Activated CD8-positive, alpha-beta memory T cell treated with anti-CD3 and anti-CD28 coated beads, Interleukin-2, amount 50 U/mL, for 24 hours (primary cell): ENCODE measurements around the gene SORCS2.

Experiments
- DNase-seq: peaks from one replicate; pipeline ENCODE4 v3.0.0-alpha.2; 2020; ENCODE audit errors: extremely low read depth

Gene SORCS2

DNA sequence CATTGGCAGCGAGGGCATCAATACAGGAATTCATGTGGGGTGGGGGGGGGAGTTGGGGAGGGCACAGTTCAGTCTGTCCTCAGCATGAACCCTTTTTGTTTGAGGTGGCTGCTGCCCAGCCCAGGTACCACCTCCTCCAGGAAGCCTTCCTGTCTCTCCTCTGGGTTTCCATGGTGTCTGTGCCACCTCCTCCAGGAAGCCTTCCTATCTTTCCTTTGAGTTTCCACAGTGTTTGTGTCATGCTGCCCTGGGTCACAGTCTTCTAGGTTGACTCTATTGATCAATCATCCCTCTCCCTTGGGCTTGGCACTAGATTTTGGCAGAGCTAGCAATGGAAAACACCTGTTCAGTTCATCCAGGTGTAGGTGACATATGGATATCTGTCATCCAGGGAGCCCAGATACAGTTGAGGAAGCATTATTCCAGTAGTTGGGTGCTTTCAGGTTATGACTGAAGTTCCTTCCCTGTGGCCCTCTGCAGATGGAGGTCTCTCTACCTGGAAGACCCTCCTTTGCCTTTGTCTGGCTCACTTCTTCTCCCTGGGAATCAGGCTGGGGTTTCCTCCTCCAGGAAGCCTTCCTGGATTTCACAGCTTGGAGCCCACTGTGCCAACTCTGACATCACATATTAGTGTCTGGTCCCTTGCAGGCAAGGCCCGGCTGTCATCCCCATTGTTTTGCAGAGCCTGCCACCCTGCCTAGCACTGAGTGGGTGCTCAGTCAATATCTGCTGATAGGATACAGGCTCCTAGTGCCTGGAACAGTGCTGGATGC is 96.6 kb downstream of the SORCS2 start:
- DNase-seq: no peak

- DNase-seq: no peak
Observed at GRCh38 chr4:7289589-7289988, 97.3 kb downstream of the SORCS2 start.

DNA sequence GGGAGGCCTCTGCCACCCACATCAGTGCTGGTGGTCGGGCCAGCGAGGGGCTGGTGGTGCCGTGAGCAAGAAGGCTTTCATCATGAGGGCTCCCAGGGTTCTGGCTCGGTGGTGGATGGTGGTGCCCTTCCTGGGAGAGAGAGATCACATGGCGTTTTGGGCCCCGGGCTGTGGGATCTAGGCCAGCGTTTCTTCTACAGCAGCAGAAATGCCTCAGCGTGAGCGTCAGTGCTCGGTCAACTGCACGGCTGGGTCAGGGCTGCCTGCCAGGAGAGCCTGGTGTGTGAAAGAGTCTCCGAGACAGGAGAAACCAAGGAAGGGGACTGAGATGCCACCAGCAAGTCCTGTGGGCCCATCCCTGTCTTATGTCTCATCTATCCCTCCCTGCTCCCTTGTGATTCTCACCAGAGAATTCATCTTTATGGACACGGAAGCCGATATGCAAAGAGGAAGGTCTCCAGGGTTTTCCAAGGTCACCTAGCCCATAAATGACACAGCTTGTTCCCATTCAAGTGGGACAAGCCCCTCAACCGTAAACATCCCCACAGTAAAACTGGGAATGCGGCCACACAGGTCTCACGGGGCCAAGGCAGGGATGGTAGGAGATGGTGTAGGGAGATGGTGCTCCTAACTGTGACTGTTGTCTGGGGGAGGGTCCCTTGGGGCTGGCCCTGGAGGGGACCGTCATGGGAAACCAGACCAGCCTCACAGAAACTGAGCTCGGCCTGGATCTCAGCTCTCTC is 99.2 kb downstream of the SORCS2 start:
- DNase-seq: no peak

GRCh38 chr4:7293703-7294102 is 101.4 kb downstream of the SORCS2 start:
- no peak for DNase-seq

GRCh38 chr4:7294176-7294756 is 101.9 kb downstream of the SORCS2 start:
- no peak for DNase-seq

GRCh38 chr4:7295197-7295910 is 103.0 kb downstream of the SORCS2 start:
- DNase-seq: no peak

- DNase-seq: no peak
Observed at GRCh38 chr4:7295911-7296660, 103.7 kb downstream of the SORCS2 start.

DNA sequence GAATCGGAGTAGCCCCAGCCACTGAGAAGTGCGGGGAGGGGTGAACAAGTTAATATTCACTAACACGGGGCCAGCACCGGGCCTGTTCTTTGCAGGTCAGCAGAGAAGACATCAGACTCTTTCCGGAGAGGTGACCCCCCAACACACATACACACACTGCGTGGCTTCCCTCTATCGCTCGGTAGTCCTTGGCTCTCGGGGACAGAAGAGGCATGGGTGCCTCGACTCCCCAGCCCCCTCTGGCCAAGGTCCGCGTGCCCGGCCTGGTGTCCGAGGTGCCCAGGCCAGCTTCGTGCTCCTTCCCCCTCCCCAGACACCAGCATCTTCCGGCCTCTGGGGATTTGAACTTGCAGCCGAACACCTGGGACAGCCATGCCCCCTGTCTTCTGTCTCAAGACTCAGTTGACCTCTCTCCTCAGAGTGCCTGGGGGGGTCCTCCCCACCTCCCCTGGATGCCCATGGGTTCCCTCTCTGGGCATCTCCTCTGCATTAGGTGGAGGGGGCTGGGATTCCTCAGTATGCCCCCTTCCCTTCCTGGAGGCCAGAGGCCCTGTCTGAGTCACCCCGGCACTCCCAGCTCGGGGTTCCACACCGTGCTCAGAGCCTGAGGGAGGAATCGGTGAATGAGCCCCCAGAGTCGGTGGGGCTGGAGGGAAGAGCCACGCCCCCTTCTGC is 104.5 kb downstream of the SORCS2 start:
- no peak for DNase-seq

DNA sequence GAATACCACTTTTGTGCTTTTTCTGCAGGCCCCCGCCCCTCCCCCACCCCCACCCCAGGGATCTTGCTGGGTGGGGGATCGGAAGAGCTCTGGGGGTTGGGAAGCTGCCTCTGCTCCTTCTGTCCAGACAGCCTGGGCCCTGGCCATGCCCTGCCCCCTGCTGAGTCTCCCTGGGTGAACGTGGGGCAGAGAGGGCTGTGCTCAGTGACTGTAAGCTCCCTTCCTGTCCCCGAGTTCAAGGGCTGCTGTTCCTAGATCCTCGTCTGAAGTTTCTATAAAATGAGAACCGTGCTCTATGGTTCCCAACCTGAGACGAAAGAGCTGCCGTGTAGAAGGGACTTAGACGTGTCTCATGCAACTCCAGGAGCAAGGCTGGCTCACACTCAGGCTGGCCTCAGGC is 105.0 kb downstream of the SORCS2 start:
- DNase-seq: no peak

DNA sequence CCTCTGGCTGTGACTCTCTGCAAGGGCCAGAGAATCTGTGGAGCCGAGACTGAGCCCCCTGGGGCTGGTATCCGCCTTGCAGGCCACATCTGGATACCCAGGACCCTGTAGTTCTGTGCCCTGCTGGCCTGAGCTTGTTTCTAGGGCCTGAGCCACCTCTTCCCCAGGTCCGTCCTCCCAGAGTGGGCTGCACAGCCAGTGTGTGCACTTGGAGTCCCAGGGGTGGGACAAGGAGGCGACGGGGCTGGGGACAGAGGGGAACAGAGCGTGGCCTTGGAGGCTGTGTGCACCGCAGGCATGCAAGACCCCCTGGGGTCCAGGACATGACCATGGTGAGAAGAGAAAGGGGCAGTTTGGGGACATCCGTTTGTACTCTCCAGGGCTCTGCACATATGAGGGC is 105.5 kb downstream of the SORCS2 start:
- DNase-seq: no peak

DNA sequence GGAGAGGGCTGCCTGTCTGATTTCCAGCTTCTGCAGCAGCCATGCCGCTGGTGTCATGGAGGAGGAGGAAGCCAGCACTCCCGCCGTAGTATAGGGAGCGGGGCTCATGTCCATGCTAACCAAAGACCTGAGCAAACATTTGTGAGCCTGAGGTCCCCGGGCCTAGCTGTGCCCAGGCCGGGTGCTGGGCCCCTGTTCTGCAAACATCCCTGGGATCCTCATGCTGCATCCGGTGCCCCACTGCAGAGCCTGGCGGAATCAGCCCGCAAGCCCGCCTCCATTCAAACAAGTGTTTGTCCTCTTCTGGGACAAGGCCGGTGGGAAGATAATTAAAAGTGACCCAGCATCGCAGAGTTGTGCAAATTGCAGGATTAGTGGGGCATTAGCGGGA is 106.3 kb downstream of the SORCS2 start:
- DNase-seq: no peak

DNA sequence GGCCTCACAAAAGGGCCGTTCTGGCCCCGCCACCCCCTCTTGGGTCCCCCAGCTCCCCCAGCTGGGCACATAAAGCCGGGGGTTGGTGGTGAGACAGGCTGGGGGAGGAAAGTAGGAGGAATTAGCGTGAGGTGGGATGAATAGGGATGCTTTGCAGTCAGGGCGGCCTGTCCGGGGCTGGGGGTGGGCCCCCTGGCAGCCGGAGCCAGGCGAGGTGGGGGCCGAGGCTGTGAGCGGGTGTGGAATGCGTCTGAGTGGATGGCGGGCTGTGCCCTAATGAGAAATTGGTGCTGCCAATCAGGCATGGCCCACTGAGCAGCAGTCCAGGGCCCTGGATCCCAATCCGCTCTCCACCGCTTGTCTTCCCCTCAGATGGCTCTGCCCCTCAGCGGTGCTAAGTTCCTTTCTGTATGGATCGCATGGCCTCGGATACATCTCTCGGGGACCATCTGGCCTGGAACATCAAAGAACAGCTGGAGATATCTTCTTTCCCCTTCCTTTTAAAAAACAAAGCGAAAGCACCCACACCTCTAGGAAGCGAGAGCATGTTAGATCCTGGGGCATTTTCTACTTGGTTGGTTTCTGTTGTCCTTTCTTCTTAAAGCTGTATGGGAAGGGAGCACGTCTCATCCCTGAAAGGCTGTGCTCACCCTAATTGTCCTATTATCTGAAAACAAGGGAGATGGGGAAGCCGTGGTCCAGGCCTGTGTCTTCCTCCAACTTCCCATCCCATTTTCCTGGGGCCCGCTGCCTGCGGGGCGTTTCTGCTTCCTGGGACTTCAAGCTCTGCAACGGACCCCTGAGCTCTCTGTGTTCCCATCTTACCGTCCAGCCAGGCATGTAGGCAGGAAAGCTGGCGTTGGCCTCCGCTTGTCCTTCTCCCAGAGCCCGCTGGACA is 106.9 kb downstream of the SORCS2 start:
- DNase-seq: no peak

DNA sequence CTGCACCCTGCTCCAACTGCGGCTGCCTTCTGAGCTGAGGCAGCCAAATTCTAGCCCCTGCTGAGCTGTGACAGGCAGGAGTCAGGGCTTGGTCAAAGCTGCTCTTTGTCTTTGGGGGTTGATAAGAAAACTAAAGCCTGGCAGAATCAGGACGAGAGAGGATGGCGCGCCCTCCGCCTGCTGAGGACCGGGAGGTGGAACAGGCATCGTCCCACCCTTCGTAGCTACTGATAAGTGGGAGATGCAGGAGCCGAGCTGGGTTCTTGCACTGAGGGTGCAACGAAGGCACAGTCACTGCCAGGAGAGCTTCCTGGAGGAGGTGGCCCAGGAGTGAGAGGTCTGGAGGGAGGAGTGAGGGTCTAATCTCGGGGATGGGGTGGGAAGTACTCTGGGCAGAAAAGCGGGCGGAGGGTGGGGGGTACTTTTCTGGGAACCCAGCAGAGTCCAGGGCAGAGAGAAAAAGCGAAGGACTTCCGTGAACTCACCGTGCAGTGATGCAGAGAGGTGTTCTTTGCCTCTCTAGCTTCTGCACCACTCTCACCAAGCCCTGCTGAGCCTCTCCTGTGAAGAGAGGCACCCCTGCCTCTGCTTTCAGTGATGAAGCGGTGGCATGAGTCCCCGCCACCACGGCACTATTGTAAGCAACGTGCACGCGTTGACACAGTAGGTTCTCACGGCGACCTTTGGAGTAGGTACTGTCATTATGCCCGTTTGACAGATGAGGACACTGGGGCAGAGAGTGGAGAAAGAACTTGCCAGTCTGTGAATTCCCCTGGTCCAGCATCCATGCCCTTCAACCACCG is 107.8 kb downstream of the SORCS2 start:
- no peak for DNase-seq

DNA sequence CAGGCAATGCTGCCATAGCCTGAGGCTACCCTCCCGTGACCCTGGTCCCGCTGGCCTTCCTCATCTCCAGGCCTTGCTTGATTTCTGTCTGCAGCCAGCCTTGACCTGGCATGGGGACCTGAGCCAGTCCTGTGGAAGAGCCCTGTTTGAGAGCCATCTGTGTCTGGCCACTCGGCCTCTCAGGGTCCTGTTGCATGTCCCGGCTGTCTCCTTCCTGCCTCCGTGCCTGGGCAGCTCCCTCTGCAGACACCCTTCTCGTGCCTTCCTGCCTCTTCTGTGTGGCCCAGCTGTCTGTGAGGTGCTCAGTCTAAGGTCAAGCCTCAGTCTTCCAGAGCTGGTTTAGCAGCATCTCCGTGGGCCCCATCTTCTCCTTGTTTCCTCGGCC is 108.4 kb downstream of the SORCS2 start:
- no peak for DNase-seq

DNA sequence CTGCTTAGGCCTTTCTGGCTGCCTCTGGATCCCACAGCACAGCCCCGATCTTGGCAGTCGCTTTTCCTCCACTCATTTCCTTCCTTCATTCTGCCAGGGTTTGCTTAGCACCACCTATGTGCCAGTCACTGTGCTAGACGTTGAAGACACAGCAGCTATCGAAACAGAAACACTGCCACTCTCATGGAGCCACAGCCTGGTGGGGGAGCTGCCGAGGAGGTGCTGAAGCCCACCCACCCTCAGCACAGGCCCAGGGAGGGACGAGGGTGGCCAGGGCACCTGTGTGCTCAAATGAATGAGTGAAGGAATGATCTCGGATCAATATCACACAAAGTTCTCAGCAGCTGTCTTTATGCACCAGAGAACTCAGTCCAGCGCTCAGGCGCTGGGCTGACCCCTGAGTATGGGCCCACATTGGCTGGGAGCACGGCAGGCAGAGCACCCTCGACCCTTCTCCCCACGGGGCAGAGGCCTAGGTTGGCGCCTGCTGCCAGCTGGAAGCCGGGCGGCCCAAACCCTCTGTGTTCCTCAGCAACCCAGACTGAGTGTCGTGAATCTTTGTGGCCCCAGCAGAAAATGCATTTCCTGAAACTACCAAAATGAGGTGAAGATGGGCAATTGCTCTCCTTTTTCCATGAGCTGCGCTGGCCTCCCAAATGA is 108.9 kb downstream of the SORCS2 start:
- DNase-seq: no peak

GRCh38 chr4:7301846-7302630 is 109.7 kb downstream of the SORCS2 start:
- no peak for DNase-seq

- no peak for DNase-seq
Observed at GRCh38 chr4:7302781-7303404, 110.6 kb downstream of the SORCS2 start.
